ENCODE measurements around the gene GLRX. TPM values are rescaled to one million over a fixed set of nuclear protein-coding genes. Genes with fewer than 3 reads are reported as not detected.
A peak's percentile ranks its signal among the peaks of the same experiment; 100 is the strongest.

The GLRX gene
- total RNA-seq, 4 donors from 2014 or later, result 126 to 311 (median 181) TPM

DNA sequence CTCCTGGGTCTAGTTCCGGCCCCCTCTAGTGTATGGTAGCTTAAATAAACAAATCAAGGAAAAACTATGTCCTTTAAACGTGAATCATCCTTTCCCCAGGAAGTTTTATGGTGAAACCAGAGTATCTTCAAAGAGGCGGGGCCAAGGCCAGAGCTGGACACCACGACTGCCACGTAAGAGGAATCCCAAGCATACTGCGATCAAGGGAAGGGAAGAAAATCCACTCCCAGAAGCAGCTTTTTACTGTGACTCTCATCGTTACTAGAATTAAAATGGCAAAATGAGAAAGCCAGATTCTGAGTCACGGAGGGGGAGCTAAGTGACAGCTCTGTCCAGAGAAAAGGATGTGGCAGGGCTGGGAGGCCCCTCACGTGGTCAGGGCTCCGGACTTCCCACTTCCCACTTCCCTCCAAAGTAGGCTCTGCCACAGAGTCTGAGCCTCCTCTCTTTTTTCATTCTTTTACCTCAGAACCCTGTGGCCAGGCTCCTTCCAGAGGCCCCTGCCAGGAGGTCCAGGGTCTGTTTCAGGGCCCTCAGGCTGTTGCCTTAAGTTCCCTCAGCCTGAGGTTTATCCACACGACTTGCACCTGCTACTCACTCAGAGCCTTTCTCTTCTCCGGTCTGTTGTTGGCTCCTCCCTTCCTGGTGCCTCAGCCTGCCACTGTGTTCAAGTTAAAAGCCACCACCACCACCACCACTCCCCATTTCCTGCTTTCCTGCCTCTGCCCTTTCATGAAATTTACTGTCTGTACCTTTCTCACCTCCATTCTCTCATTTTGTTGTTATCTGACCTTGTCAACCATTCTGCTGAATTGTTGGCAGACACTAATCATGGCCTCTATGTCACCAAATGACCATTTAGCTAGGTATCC is 1.4 kb upstream of the GLRX start:
- no peaks in the 10 kb centered on the region for H3K27me3 ChIP-seq
- TF ChIP-seq POLR2A (IDR thresholded peaks at IDR 0.05), result peak in 1 of 2 donors; percentile 46
- TF ChIP-seq, protein P1, sequence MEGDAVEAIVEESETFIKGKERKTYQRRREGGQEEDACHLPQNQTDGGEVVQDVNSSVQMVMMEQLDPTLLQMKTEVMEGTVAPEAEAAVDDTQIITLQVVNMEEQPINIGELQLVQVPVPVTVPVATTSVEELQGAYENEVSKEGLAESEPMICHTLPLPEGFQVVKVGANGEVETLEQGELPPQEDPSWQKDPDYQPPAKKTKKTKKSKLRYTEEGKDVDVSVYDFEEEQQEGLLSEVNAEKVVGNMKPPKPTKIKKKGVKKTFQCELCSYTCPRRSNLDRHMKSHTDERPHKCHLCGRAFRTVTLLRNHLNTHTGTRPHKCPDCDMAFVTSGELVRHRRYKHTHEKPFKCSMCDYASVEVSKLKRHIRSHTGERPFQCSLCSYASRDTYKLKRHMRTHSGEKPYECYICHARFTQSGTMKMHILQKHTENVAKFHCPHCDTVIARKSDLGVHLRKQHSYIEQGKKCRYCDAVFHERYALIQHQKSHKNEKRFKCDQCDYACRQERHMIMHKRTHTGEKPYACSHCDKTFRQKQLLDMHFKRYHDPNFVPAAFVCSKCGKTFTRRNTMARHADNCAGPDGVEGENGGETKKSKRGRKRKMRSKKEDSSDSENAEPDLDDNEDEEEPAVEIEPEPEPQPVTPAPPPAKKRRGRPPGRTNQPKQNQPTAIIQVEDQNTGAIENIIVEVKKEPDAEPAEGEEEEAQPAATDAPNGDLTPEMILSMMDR (IDR thresholded peaks at IDR 0.05), result no peak
- no peaks in the 10 kb centered on the region for H3K9me3 ChIP-seq
- H3K27ac ChIP-seq, result peak overlapping the region; percentile 79 to 93 (median 92)
- H3K4me1 ChIP-seq, result peaks cover 2 to 69% (median 11%) of the 10 kb centered on the region in 4 donors
- peak overlapping the region; percentile 8 to 94 (median 61) for H3K4me3 ChIP-seq
- H3K36me3 ChIP-seq, result no peaks in the 10 kb centered on the region
- DNase-seq, result peak; percentile 62 to 86 (median 72)

DNA sequence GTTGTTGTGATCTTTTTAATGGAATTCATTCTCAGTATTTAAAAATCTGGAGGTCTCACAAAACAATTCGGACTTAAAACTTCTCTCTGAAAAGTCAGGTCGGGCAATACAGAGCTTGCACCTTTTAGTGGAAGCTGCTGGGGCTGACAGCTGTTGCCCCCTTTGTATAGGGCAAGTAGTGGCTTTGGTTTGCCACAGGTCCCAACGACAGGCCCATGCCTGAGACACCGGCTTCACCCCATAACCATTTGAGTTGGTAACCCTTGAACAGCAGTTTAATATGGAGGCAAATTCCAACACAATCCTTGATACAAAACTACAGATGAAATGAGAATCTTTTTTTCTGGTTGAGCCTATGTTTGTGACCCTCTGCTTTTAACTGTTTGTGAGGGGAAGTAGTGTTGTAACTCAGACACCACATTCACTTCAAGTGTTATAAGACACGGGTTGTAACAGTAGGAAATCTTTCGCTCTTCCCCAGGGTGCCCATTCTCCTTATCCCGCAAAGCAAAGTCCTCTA is 752 bp upstream of the GLRX start:
- DNase-seq, result no peak
- Histone ChIP-seq H3K4me1 (peaks cover 7 to 70% (median 9%) of the 10 kb centered on the region in 4 donors), H3K4me3 (peak overlapping the region; percentile 8 to 94 (median 61))

GRCh38 chr5:95822043-95822541 is 434 bp downstream of the GLRX start:
- peak; percentile 70 to 84 (median 80) for DNase-seq
- H3K27me3 ChIP-seq, result no peaks in the 10 kb centered on the region
- peak overlapping the region; percentile 56 to 94 (median 68) for H3K4me3 ChIP-seq
- peak overlapping the region; percentile 79 to 93 (median 92) for H3K27ac ChIP-seq
- H3K9me3 ChIP-seq, result no peaks in the 10 kb centered on the region
- H3K36me3 ChIP-seq, result no peaks in the 10 kb centered on the region
- peaks cover 6 to 72% (median 10%) of the 10 kb centered on the region in 4 donors for H3K4me1 ChIP-seq
- TF ChIP-seq POLR2A (IDR thresholded peaks at IDR 0.05), result no peak
- TF ChIP-seq, protein P1 (IDR thresholded peaks at IDR 0.05), result no peak

More for the DNA sequence above, 752 bp upstream of the GLRX start:
- peak overlapping the region; percentile 79 to 93 (median 92) for H3K27ac ChIP-seq
- no peaks in the 10 kb centered on the region for H3K36me3 ChIP-seq
- TF ChIP-seq, protein P1 (IDR thresholded peaks at IDR 0.05), result no peak
- no peak for TF ChIP-seq POLR2A (IDR thresholded peaks at IDR 0.05)
- no peaks in the 10 kb centered on the region for H3K9me3 ChIP-seq
- no peaks in the 10 kb centered on the region for H3K27me3 ChIP-seq

- Histone ChIP-seq H3K4me3 (peak overlapping the region; percentile 56 to 94 (median 68)), H3K27me3 (no peaks in the 10 kb centered on the region), H3K36me3 (no peaks in the 10 kb centered on the region), H3K4me1 (peaks cover 6 to 74% (median 10%) of the 10 kb centered on the region in 4 donors), H3K9me3 (no peaks in the 10 kb centered on the region), H3K27ac (peak overlapping the region; percentile 79 to 93 (median 92))
- TF ChIP-seq, protein P1 (IDR thresholded peaks at IDR 0.05), result no peak
- no peak for TF ChIP-seq POLR2A (IDR thresholded peaks at IDR 0.05)
- DNase-seq, result no peak
These were observed 1.2 kb downstream of the GLRX start for GRCh38 chr5:95821110-95822021.

Data from Peyer's patch (tissue), 4 donors.